Liver (tissue), 9 donors: ENCODE measurements around the gene COL23A1. TPM values are rescaled to one million over a fixed set of nuclear protein-coding genes. Genes with fewer than 3 reads are reported as not detected.

Source experiments
- DNase-seq: peaks from one replicate; pipeline ENCODE4 v3.0.0-alpha.2; 2017; ENCODE audit warnings: low spot score
- H3K27ac ChIP-seq, 2 donors: one replicate each; pipeline ENCODE4 v1.7.0; 2013; ENCODE audit warnings: inconsistent platforms in 2 of 2, low read length in 2 of 2, control low read depth in 1 of 2, low read depth in 1 of 2, mild to moderate bottlenecking in 1 of 2
- H3K27me3 ChIP-seq, 4 donors: one replicate each; pipeline versions ENCODE4 v1.6.1 to v1.7.0; 2013; ENCODE audit warnings: low read length in 3 of 4, inconsistent platforms in 1 of 4, mild to moderate bottlenecking in 1 of 4, moderate library complexity in 1 of 4; ENCODE audit not compliant: control insufficient read depth in 4 of 4, insufficient read depth in 4 of 4
- H3K36me3 ChIP-seq, 4 donors: one replicate each; pipeline versions ENCODE4 v1.6.1 to v1.7.0; 2013; ENCODE audit warnings: low read length in 3 of 4, mild to moderate bottlenecking in 3 of 4, low read depth in 1 of 4, moderate library complexity in 1 of 4; ENCODE audit not compliant: control insufficient read depth in 4 of 4, insufficient read depth in 3 of 4
- H3K4me1 ChIP-seq, 4 donors: one replicate each; pipeline versions ENCODE4 v1.6.1 to v1.7.0; 2013; ENCODE audit warnings: low read length in 3 of 4, mild to moderate bottlenecking in 3 of 4, moderate library complexity in 1 of 4; ENCODE audit not compliant: control insufficient read depth in 4 of 4, insufficient read depth in 4 of 4
- H3K4me3 ChIP-seq, 3 donors: one replicate each; pipeline versions ENCODE4 v1.6.1 to v1.7.0; 2013; ENCODE audit warnings: low read length in 3 of 3, control low read depth in 1 of 3, low read depth in 1 of 3, mild to moderate bottlenecking in 1 of 3
- H3K9ac ChIP-seq, 2 donors: one replicate each; pipeline ENCODE4 v1.7.0; 2013; ENCODE audit warnings: low read length in 2 of 2, mild to moderate bottlenecking in 2 of 2, moderate library complexity in 2 of 2, control low read depth in 1 of 2, low read depth in 1 of 2
- H3K9me3 ChIP-seq, 4 donors: one replicate each; pipeline versions ENCODE4 v1.6.1 to v1.7.0; 2013; ENCODE audit warnings: low read length in 3 of 4; ENCODE audit not compliant: control insufficient read depth in 4 of 4
- ATF3 ChIP-seq: IDR thresholded peaks from 2 replicates; pipeline ENCODE4 v1.6.1; 2016; ENCODE audit warnings: antibody characterized with exemption
- CTCF ChIP-seq: fragments of 150-350 bp; IDR thresholded peaks from 2 replicates; pipeline ENCODE4 v1.5.1; 2017; ENCODE audit warnings: improper control_type of control experiment, low read depth, low read length; ENCODE audit not compliant: missing input control
- EGR1 ChIP-seq, 2 donors: IDR thresholded peaks; 2 replicates each; pipeline ENCODE4 v1.6.1; 2016 to 2018; ENCODE audit warnings: antibody characterized with exemption in 2 of 2, low read depth in 2 of 2
- FOXA1 ChIP-seq: IDR thresholded peaks from 2 replicates; pipeline ENCODE4 v1.6.1; 2016; ENCODE audit warnings: antibody characterized with exemption
- FOXA2 ChIP-seq: IDR thresholded peaks from 2 replicates; pipeline ENCODE4 v1.6.1; 2016; ENCODE audit warnings: antibody characterized with exemption
- GABPA ChIP-seq, 2 donors: IDR thresholded peaks in 1 of 2; conservative IDR thresholded peaks in 1 of 2; 2 replicates each; pipeline ENCODE4 v1.6.1; 2016; ENCODE audit warnings: antibody characterized with exemption in 2 of 2, mild to moderate bottlenecking in 1 of 2, moderate library complexity in 1 of 2
- HNF4A ChIP-seq, 2 donors: conservative IDR thresholded peaks; 2 replicates each; pipeline ENCODE4 v1.6.1; 2016; ENCODE audit warnings: antibody characterized with exemption in 2 of 2, mild to moderate bottlenecking in 2 of 2
- HNF4G ChIP-seq: IDR thresholded peaks from 2 replicates; pipeline ENCODE4 v1.6.1; 2016; ENCODE audit warnings: antibody characterized with exemption
- JUND ChIP-seq, 2 donors: IDR thresholded peaks; 2 replicates each; pipeline ENCODE4 v1.6.1; 2016; ENCODE audit warnings: antibody characterized with exemption in 2 of 2
- MAX ChIP-seq: IDR thresholded peaks from 2 replicates; pipeline ENCODE4 v1.6.1; 2016; ENCODE audit warnings: antibody characterized with exemption
- NR2F2 ChIP-seq: IDR thresholded peaks from 2 replicates; pipeline ENCODE4 v1.6.1; 2016; ENCODE audit warnings: antibody characterized with exemption
- RAD21 ChIP-seq, 2 donors: IDR thresholded peaks; 2 replicates each; pipeline ENCODE4 v1.6.1; 2016; ENCODE audit warnings: antibody characterized with exemption in 2 of 2, mild to moderate bottlenecking in 2 of 2
- REST ChIP-seq: IDR thresholded peaks from 2 replicates; pipeline ENCODE4 v1.6.1; 2016; ENCODE audit warnings: antibody characterized with exemption, mild to moderate bottlenecking
- RXRA ChIP-seq, 2 donors: IDR thresholded peaks; 2 replicates each; pipeline ENCODE4 v1.6.1; 2017 to 2018; ENCODE audit warnings: antibody characterized with exemption in 2 of 2, mild to moderate bottlenecking in 1 of 2
- SP1 ChIP-seq: IDR thresholded peaks from 2 replicates; pipeline ENCODE4 v1.6.1; 2018; ENCODE audit warnings: antibody characterized with exemption, mild to moderate bottlenecking
- TAF1 ChIP-seq: conservative IDR thresholded peaks from 2 replicates; pipeline ENCODE4 v1.6.1; 2016; ENCODE audit warnings: antibody characterized with exemption, mild to moderate bottlenecking
- YY1 ChIP-seq: IDR thresholded peaks from 2 replicates; pipeline ENCODE4 v1.6.1; 2016; ENCODE audit warnings: antibody characterized with exemption, mild to moderate bottlenecking
- ZBTB33 ChIP-seq: IDR thresholded peaks from 2 replicates; pipeline ENCODE4 v1.6.1; 2016; ENCODE audit warnings: antibody characterized with exemption
- WGBS: extraction: QIAGEN DNeasy Blood & Tissue Kit; methylation state at CpG from one replicate; pipeline ENCODE4 v1.1.7; 2013; 5-methylcytosine and 5-hydroxymethylcytosine counted together
- polyA plus RNA-seq, 2 donors: library from polyadenylated mRNA; stranded (reverse) in 1 of 2; unstranded in 1 of 2; fragments of 200-250 nt in 1 of 2; fragments of >200 nt in 1 of 2; fragmentation: Nextera tagmentation in 1 of 2; extraction: Ambion mirVana in 1 of 2; gene quantifications; one replicate each; pipeline versions ENCODE4 v1.2.1 to v1.2.3, GENCODE V29; 2013 to 2015
- total RNA-seq, 2 donors: library from RNA; depleted of rRNA; stranded (reverse); fragments of >200 nt; gene quantifications; one replicate each; pipeline ENCODE4 v1.2.3, GENCODE V29; 2014
- donor health status: healthy.
- donor health status: healthy.
- donor health status: healthy.
- donor health status: healthy.
- donor health status: healthy.

The COL23A1 gene
- total and polyA plus RNA-seq, 4 donors = 0.08 to 1.4 (median 0.27) TPM

- Histone ChIP-seq H3K9ac (no peak overlapping the region), H3K27ac (peak overlapping the region; percentile 43 to 58), H3K4me3 (no peak overlapping the region), H3K27me3 (no peaks in the 10 kb centered on the region), H3K4me1 (peaks cover 18 to 66% (median 53%) of the 10 kb centered on the region in 4 donors), H3K36me3 (peaks cover 0 to 12% (median 8%) of the 10 kb centered on the region in 4 donors), H3K9me3 (peaks cover 0 to 5% (median 0%) of the 10 kb centered on the region in 4 donors)
- WGBS = 76% methylated on average over 7 of the region's 7 CpGs
- no peak for TF ChIP-seq MAX
- no peak for TF ChIP-seq HNF4G
- no peak for TF ChIP-seq JUND (IDR thresholded peaks at IDR 0.05)
- TF ChIP-seq RAD21 (IDR thresholded peaks at IDR 0.05) = no peak
- no peak for TF ChIP-seq FOXA1
- no peak for TF ChIP-seq NR2F2
- TF ChIP-seq EGR1 (IDR thresholded peaks at IDR 0.05; ENCODE audit: low read depth in 2 of 2) = no peak
- TF ChIP-seq CTCF = no peak
- no peak for TF ChIP-seq GABPA (IDR thresholded peaks at IDR 0.05 in 1 of 2, conservative IDR thresholded peaks at IDR 0.05 in 1 of 2)
- TF ChIP-seq FOXA2 = no peak
- no peak for TF ChIP-seq YY1
- TF ChIP-seq REST = no peak
- TF ChIP-seq RXRA (IDR thresholded peaks at IDR 0.05) = no peak
- no peak for TF ChIP-seq SP1
- TF ChIP-seq ATF3 = no peak
- no peak for TF ChIP-seq TAF1
- no peak for TF ChIP-seq ZBTB33
- no peak for TF ChIP-seq HNF4A (conservative IDR thresholded peaks at IDR 0.05)
- no peak for DNase-seq
Observed at GRCh38 chr5:178337334-178337741, 252.9 kb downstream of the COL23A1 start.
